SK-N-MC (cell line): ENCODE measurements around the gene HAUS8.
"Not testable (repeated sequence)": the region's sequence is repeated elsewhere in the genome, so short reads cannot be mapped to it uniquely, and the experiment has no call there.

Experiments
- EZH2 ChIP-seq: fragments of 200-600 bp; sonication (generic); IDR thresholded peaks from one replicate; pipeline ENCODE4 v1.6.1; 2017; ENCODE audit warnings: antibody characterized with exemption
- FOXP2 ChIP-seq: optimal IDR thresholded peaks from 2 replicates; pipeline ENCODE3; 2011; ENCODE audit warnings: mild to moderate bottlenecking, moderate library complexity; ENCODE audit not compliant: insufficient read depth; ENCODE audit errors: extremely low read length, control extremely low read depth

- TF ChIP-seq FOXP2, EZH2: not testable (repeated sequence)
Measured at GRCh38 chr19:17014212-17014861, 60.9 kb downstream of the HAUS8 start.
